ENCODE measurements around the gene ADK. TPM values are rescaled to one million over a fixed set of nuclear protein-coding genes. Genes with fewer than 3 reads are reported as not detected.

Gene ADK
- polyA plus RNA-seq, 1 donor (not counting 4 experiments of a cell fraction or from before 2014, with no cell fraction given), result 139 TPM

- dilution Hi-C loops (cut with MboI; ENCODE audit: extremely low pct_ligation_motif_present, low sequenced_read_pairs), result no loop called here
- H3K9ac ChIP-seq (ENCODE audit: control insufficient read depth, extremely low read depth, insufficient read depth, low read length), result no peak overlapping the region
- no peak overlapping the region for H3K4me3 ChIP-seq (ENCODE audit: control insufficient read depth in 2 of 3, extremely low read depth in 1 of 3, insufficient read depth in 2 of 3, low read depth in 1 of 3, low read length in 3 of 3)
- no peak for TF ChIP-seq EZH2 (IDR thresholded peaks at IDR 0.05; ENCODE audit: low read length)
- no peak for TF ChIP-seq CTCF (optimal IDR thresholded peaks at IDR 0.05 in 1 of 3, IDR thresholded peaks at IDR 0.05 in 1 of 3, conservative IDR thresholded peaks at IDR 0.05 in 1 of 3; ENCODE audit: extremely low read depth in 1 of 3, insufficient read depth in 2 of 3, low read length in 3 of 3)
- no peaks in the 10 kb centered on the region for H3K27me3 ChIP-seq (ENCODE audit: control insufficient read depth, extremely low read depth, insufficient read depth, low read length)
- H3K9me1 ChIP-seq (ENCODE audit: control insufficient read depth, extremely low read depth, insufficient read depth, low read length), result no peaks in the 10 kb centered on the region
- no peak overlapping the region for H3K4me2 ChIP-seq (ENCODE audit: control insufficient read depth, extremely low read depth, insufficient read depth, low read depth, low read length)
- no peaks in the 10 kb centered on the region for H4K20me1 ChIP-seq (ENCODE audit: control insufficient read depth, extremely low read depth, insufficient read depth, low read length)
- no peaks in the 10 kb centered on the region for H3K79me2 ChIP-seq (ENCODE audit: control insufficient read depth, insufficient read depth, low read length)
- DNase-seq (ENCODE audit: low read depth, low spot score), result no peak
- peaks cover 0 to 2% of the 10 kb centered on the region in 2 experiments for H3K36me3 ChIP-seq (ENCODE audit: control insufficient read depth in 2 of 2, extremely low read depth in 1 of 2, insufficient read depth in 2 of 2, low read length in 2 of 2)
- FAIRE-seq, result no peak
- no peaks in the 10 kb centered on the region for H3K9me3 ChIP-seq (ENCODE audit: control insufficient read depth, low read depth, low read length)
- H3K27ac ChIP-seq (ENCODE audit: control insufficient read depth, insufficient read depth, low read length), result no peak overlapping the region
- no peaks in the 10 kb centered on the region for H3K4me1 ChIP-seq (ENCODE audit: control insufficient read depth, extremely low read depth, insufficient read depth, low read length)
- H2AFZ ChIP-seq (ENCODE audit: control insufficient read depth, low read length), result no peak overlapping the region
Measured at GRCh38 chr10:74541375-74541774, 390.4 kb downstream of the ADK start.

- no peak for FAIRE-seq
- H3K9ac ChIP-seq (ENCODE audit: control insufficient read depth, extremely low read depth, insufficient read depth, low read length), result no peak overlapping the region
- H3K27ac ChIP-seq (ENCODE audit: control insufficient read depth, insufficient read depth, low read length), result no peak overlapping the region
Measured at GRCh38 chr10:74542077-74542476, 391.1 kb downstream of the ADK start.

More at GRCh38 chr10:74542077-74542476, 391.1 kb downstream of the ADK start:
- no peaks in the 10 kb centered on the region for H3K9me3 ChIP-seq (ENCODE audit: control insufficient read depth, low read depth, low read length)
- DNase-seq (ENCODE audit: low read depth, low spot score), result no peak
- no peaks in the 10 kb centered on the region for H3K27me3 ChIP-seq (ENCODE audit: control insufficient read depth, extremely low read depth, insufficient read depth, low read length)
- H3K79me2 ChIP-seq (ENCODE audit: control insufficient read depth, insufficient read depth, low read length), result no peaks in the 10 kb centered on the region
- no peaks in the 10 kb centered on the region for H3K9me1 ChIP-seq (ENCODE audit: control insufficient read depth, extremely low read depth, insufficient read depth, low read length)
- dilution Hi-C loops (cut with MboI; ENCODE audit: extremely low pct_ligation_motif_present, low sequenced_read_pairs), result no loop called here
- no peak overlapping the region for H3K4me2 ChIP-seq (ENCODE audit: control insufficient read depth, extremely low read depth, insufficient read depth, low read depth, low read length)
- no peak overlapping the region for H3K4me3 ChIP-seq (ENCODE audit: control insufficient read depth in 2 of 3, extremely low read depth in 1 of 3, insufficient read depth in 2 of 3, low read depth in 1 of 3, low read length in 3 of 3)
- H3K4me1 ChIP-seq (ENCODE audit: control insufficient read depth, extremely low read depth, insufficient read depth, low read length), result no peaks in the 10 kb centered on the region
- no peaks in the 10 kb centered on the region for H4K20me1 ChIP-seq (ENCODE audit: control insufficient read depth, extremely low read depth, insufficient read depth, low read length)
- TF ChIP-seq EZH2 (IDR thresholded peaks at IDR 0.05; ENCODE audit: low read length) (no peak), CTCF (optimal IDR thresholded peaks at IDR 0.05 in 1 of 3, IDR thresholded peaks at IDR 0.05 in 1 of 3, conservative IDR thresholded peaks at IDR 0.05 in 1 of 3; ENCODE audit: extremely low read depth in 1 of 3, insufficient read depth in 2 of 3, low read length in 3 of 3) (no peak)
- no peak overlapping the region for H2AFZ ChIP-seq (ENCODE audit: control insufficient read depth, low read length)
- peaks cover 0 to 2% of the 10 kb centered on the region in 2 experiments for H3K36me3 ChIP-seq (ENCODE audit: control insufficient read depth in 2 of 2, extremely low read depth in 1 of 2, insufficient read depth in 2 of 2, low read length in 2 of 2)
